ENCODE data around the gene PPP6R2.

Gene PPP6R2

GRCh38 chr22:50447576-50448551 lies 104.7 kb downstream of the PPP6R2 start:
- DNase-seq (ENCODE audit: low read depth): no peak

GRCh38 chr22:50452649-50453048 lies 109.5 kb downstream of the PPP6R2 start:
- no peak for DNase-seq (ENCODE audit: low read depth)

- no peak for DNase-seq (ENCODE audit: low read depth)
Observed at GRCh38 chr22:50454556-50455075, 111.5 kb downstream of the PPP6R2 start.

GRCh38 chr22:50455201-50455600 lies 112.1 kb downstream of the PPP6R2 start:
- DNase-seq (ENCODE audit: low read depth): no peak

- no peak for DNase-seq (ENCODE audit: low read depth)
Observed at GRCh38 chr22:50456026-50456425, 112.9 kb downstream of the PPP6R2 start.

- DNase-seq (ENCODE audit: low read depth): no peak
Observed at GRCh38 chr22:50456466-50457234, 113.5 kb downstream of the PPP6R2 start.

- no peak for DNase-seq (ENCODE audit: low read depth)
Observed at GRCh38 chr22:50459016-50459415, 115.9 kb downstream of the PPP6R2 start.

GRCh38 chr22:50459496-50460140 lies 116.5 kb downstream of the PPP6R2 start:
- DNase-seq (ENCODE audit: low read depth): no peak

- no peak for DNase-seq (ENCODE audit: low read depth)
Observed at GRCh38 chr22:50460938-50461337, 117.8 kb downstream of the PPP6R2 start.

- no peak for DNase-seq (ENCODE audit: low read depth)
Observed at GRCh38 chr22:50461536-50461935, 118.4 kb downstream of the PPP6R2 start.

- no peak for DNase-seq (ENCODE audit: low read depth)
Observed at GRCh38 chr22:50461979-50462540, 118.9 kb downstream of the PPP6R2 start.

GRCh38 chr22:50463188-50463900 lies 120.2 kb downstream of the PPP6R2 start:
- no peak for DNase-seq (ENCODE audit: low read depth)

GRCh38 chr22:50464451-50464850 lies 121.3 kb downstream of the PPP6R2 start:
- DNase-seq (ENCODE audit: low read depth): no peak

GRCh38 chr22:50465066-50465930 lies 122.2 kb downstream of the PPP6R2 start:
- DNase-seq (ENCODE audit: low read depth): no peak

- no peak for DNase-seq (ENCODE audit: low read depth)
Observed at GRCh38 chr22:50467341-50467740, 124.2 kb downstream of the PPP6R2 start.

- DNase-seq (ENCODE audit: low read depth): no peak
Observed at GRCh38 chr22:50467773-50468440, 124.8 kb downstream of the PPP6R2 start.

- no peak for DNase-seq (ENCODE audit: low read depth)
Observed at GRCh38 chr22:50468626-50469025, 125.5 kb downstream of the PPP6R2 start.

GRCh38 chr22:50469377-50470305 lies 126.5 kb downstream of the PPP6R2 start:
- no peak for DNase-seq (ENCODE audit: low read depth)

- DNase-seq (ENCODE audit: low read depth): no peak
Observed at GRCh38 chr22:50470491-50470890, 127.4 kb downstream of the PPP6R2 start.

Measured in GM04503 (cell line).